Activated CD4-positive, alpha-beta memory T cell treated with anti-CD3 and anti-CD28 coated beads for 36 hours (primary cell): ENCODE measurements around the gene KCTD10. TPM values are rescaled to one million over a fixed set of nuclear protein-coding genes. Genes with fewer than 3 reads are reported as not detected.

Experiments used
- CTCF ChIA-PET: fragments of 350-600 bp; sonication (Branson Sonifier 250); formaldehyde crosslinking; loops from one replicate; lab custom pipeline; 2021; ENCODE audit warnings: antibody characterized with exemption, inconsistent platforms; lab: Charles Lee
- POLR2A ChIA-PET: fragments of 350-600 bp; sonication (Branson Sonifier 250); formaldehyde crosslinking; loops from one replicate; lab custom pipeline; 2021; ENCODE audit warnings: antibody characterized with exemption; lab: Charles Lee
- DNase-seq: peaks from one replicate; pipeline ENCODE4 v3.0.0-alpha.2; 2020
- H3K27ac Mint-ChIP-seq: one replicate; pipeline ENCODE4 v1.8.0; 2021; ENCODE audit warnings: mixed read lengths
- H3K27me3 Mint-ChIP-seq: one replicate; pipeline ENCODE4 v1.8.0; 2021; ENCODE audit warnings: mixed read lengths
- H3K36me3 Mint-ChIP-seq: one replicate; pipeline ENCODE4 v1.8.0; 2021; ENCODE audit warnings: mixed read lengths
- H3K4me1 Mint-ChIP-seq: one replicate; pipeline ENCODE4 v1.8.0; 2021; ENCODE audit warnings: low read depth, mixed read lengths
- H3K4me3 Mint-ChIP-seq: one replicate; pipeline ENCODE4 v1.8.0; 2021; ENCODE audit warnings: mild to moderate bottlenecking, mixed read lengths
- H3K9me3 Mint-ChIP-seq: one replicate; pipeline ENCODE4 v1.8.0; 2021; ENCODE audit warnings: mixed read lengths
- intact Hi-C: fragments of 100-400 bp; cut with micrococcal nuclease; formaldehyde crosslinking; loops from one replicate; pipeline ENCODE4 v1.15.1; 2023
- total RNA-seq, 2 experiments: library from RNA; stranded (reverse); gene quantifications; one replicate each; pipeline ENCODE4 v1.2.3, GENCODE V29; 2021

KCTD10 gene
- total RNA-seq, 2 experiments from 2014 or later: 36.2 to 40.3 TPM

DNA sequence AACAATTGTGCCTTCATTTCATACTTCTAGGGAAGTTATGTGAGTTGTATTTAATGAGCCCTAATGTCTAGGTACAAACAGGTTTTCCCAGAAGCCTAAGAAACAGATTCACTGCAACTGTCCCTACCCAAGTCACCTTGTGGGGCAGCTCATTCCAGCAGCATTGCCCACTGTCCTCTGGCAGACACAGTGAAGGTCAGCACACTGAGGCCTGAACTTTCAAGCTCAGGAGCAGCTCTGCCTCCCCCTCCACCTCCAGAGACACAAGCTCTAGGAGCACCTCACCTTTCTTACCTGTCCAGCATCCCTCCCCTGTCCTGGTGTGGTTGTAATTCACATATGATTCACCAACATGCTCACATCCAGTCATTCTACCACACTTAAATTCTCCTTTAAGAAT lies 16.0 kb upstream of the KCTD10 start:
- Mint-ChIP-seq H3K27ac (no peak overlapping the region), H3K27me3 (no peaks in the 10 kb centered on the region), H3K9me3 (no peaks in the 10 kb centered on the region), H3K4me3 (no peak overlapping the region), H3K36me3 (peaks cover 37% of the 10 kb centered on the region), H3K4me1 (no peaks in the 10 kb centered on the region)
- CTCF ChIA-PET: no interaction called here
- intact Hi-C loops: no loop called here
- no peak for DNase-seq
- POLR2A ChIA-PET: no interaction called here

DNA sequence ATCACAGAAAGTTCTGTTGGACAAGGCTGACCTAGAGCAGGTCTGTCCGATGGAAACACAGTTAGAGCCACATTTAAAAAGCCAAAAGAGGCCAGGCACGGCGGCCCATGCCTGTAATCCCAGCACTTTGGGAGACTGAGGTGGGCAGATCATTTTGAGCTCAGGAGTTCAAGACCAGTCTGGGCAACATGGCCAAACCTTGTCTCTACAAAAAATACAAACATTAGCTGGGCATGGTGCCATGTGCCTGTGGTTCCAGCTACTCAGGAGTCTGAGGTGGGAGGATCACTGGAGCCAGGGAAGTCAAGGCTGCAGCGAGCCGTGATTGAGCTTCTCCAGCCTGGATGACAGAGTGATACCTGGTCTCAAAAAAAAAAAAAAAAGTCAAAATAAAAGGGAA lies 15.3 kb upstream of the KCTD10 start:
- Mint-ChIP-seq H3K36me3 (peaks cover 32% of the 10 kb centered on the region), H3K27ac (no peak overlapping the region), H3K4me1 (no peaks in the 10 kb centered on the region), H3K4me3 (no peak overlapping the region), H3K9me3 (no peaks in the 10 kb centered on the region), H3K27me3 (no peaks in the 10 kb centered on the region)
- intact Hi-C loops: no loop called here
- ChIA-PET POLR2A (no interaction called here), CTCF (no interaction called here)
- no peak for DNase-seq

DNA sequence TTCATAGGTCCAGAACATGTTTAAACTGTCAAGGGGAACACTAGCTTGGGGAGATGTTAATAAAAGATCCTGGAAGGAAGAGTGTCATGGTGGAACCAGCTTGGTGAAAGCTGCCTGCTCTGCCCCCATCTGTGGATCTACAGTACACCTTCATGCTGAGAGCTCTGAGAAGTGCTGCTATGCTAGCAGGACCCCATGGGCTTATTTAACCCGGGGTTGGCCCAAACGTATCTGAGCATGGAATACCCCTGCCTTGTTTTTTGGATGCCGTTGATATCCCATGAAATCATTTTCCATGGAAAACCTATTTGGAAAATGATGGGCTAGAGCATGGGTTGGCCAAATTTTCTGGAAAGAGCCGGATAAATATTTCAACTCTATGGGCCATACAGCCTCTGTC lies 14.6 kb upstream of the KCTD10 start:
- Mint-ChIP-seq H3K36me3 (peaks cover 32% of the 10 kb centered on the region), H3K4me1 (no peaks in the 10 kb centered on the region), H3K9me3 (no peaks in the 10 kb centered on the region), H3K4me3 (no peak overlapping the region), H3K27me3 (no peaks in the 10 kb centered on the region), H3K27ac (no peak overlapping the region)
- ChIA-PET CTCF (no interaction called here), POLR2A (no interaction called here)
- DNase-seq: no peak
- intact Hi-C loops: no loop called here

DNA sequence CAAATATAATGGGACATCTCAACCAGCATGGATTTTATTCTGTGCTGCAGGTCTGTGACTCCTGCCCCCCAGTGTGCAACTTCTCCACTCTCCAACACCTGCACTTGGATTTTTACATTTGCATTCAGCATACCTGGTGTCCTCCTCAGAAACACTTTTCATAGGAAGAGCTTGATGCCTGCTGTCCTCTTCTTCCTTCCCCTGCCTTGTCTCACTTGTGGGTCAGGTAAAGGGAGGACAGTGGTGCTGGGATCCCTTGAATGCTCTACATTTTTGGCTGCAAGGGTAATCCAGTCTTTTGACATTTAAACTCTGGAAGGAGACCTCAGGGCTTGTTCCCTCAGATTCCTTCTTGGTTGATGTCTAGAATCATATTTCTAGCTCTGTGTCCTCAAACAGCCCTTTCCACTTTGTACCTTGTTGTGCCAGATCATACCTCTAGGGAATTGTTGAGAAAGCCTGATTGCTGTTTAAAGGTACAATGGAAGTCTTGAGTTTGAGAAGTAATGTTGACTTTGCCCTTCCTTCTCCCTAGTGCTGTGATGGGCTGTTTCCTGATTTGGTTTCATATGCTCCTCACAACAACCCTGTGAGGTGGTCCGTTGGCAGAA lies 13.0 kb upstream of the KCTD10 start:
- DNase-seq: no peak
- CTCF ChIA-PET: interaction anchor here (0.6 to 1.1 kb wide), 2 partner anchors 21 to 62 kb away, joined by 3 read pairs; no protein-coding TSS in a partner anchor
- Mint-ChIP-seq H3K27me3 (no peaks in the 10 kb centered on the region), H3K27ac (no peak overlapping the region), H3K36me3 (peaks cover 34% of the 10 kb centered on the region), H3K4me1 (no peaks in the 10 kb centered on the region), H3K4me3 (no peak overlapping the region), H3K9me3 (no peaks in the 10 kb centered on the region)
- POLR2A ChIA-PET: no interaction called here
- intact Hi-C loops: no loop called here

DNA sequence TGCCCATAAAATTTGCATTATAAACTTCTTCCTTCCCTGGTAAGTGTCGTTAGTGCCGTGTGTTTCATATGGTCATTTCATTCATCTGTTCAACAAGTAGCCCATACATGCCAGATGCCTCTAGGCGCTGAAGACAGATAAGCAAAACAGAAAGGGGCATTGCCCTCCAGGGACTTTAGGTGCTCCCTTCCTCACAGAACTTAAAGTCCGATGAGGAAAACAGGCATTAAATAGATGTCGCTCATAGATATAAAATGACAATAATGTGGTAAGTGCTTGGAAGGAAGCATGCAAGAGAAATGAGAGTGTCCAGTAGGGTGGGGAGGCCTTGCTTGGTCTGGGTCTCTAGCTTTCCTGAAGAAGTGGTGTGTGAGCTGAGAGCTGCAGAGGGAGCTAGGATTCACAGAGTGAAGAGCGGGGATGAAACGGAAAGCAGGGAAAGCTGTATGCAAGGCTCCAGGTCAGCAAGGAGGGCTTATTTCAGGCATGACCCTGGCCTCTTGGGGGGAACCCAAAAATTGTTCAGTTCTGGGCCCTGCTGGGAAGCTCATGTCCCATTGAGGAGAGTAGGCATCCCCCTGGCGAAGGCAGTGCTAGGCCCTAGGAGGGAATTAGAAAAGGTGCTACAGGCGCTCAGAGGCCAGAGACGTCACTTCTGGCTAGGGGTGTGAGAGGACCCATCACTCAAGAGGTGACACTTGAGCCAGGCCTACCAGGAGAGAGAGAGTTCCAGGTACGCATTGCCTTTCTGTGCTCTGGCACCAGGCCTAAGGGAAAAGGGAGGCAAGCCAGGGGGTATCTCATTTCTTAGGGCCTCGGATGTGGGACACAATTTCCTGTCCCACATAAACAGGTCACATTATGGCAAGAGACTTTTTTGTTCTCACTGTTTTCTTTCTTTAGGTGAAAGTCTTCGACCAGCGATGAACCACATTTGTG lies 12.2 kb upstream of the KCTD10 start:
- POLR2A ChIA-PET: no interaction called here
- Mint-ChIP-seq H3K36me3 (peaks cover 31% of the 10 kb centered on the region), H3K9me3 (no peaks in the 10 kb centered on the region), H3K27ac (no peak overlapping the region), H3K4me3 (no peak overlapping the region), H3K4me1 (no peaks in the 10 kb centered on the region), H3K27me3 (no peaks in the 10 kb centered on the region)
- CTCF ChIA-PET: interaction anchor here (1.1 kb wide), 1 partner anchor 61 kb away, joined by 3 read pairs; no protein-coding TSS in a partner anchor
- DNase-seq: no peak
- intact Hi-C loops: no loop called here

DNA sequence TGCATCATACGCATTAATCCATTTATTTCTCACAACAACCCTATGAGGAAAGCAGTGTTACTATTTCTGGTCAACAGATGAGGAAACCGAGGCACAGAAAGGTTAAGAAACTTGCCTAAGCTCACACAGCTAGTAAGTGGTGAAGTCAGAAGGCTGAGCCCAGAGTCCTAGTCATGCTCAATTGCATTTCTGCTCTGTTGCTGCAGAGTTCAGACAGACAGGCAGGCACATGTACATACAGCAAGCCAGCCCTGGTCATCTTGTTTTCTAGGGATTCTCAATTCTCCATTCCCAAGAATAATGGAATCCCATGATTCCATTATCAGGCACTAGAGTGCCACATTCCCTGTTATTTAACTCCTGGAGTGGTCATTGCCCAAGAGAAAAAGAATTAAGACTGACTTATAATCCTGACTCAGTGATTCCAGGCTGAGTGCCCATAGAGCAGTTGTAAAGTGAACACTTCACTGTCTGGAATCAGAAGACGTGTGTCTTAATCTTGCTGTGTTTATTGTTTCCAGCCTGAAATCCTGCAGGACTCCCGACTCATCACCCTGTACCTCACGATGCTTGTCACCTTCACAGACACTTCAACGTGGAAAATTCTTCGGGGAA lies 11.1 kb upstream of the KCTD10 start:
- no peak for DNase-seq
- intact Hi-C loops: no loop called here
- Mint-ChIP-seq H3K27me3 (no peaks in the 10 kb centered on the region), H3K27ac (no peak overlapping the region), H3K4me3 (no peak overlapping the region), H3K4me1 (no peaks in the 10 kb centered on the region), H3K36me3 (peaks cover 32% of the 10 kb centered on the region), H3K9me3 (no peaks in the 10 kb centered on the region)
- POLR2A ChIA-PET: no interaction called here
- CTCF ChIA-PET: no interaction called here

DNA sequence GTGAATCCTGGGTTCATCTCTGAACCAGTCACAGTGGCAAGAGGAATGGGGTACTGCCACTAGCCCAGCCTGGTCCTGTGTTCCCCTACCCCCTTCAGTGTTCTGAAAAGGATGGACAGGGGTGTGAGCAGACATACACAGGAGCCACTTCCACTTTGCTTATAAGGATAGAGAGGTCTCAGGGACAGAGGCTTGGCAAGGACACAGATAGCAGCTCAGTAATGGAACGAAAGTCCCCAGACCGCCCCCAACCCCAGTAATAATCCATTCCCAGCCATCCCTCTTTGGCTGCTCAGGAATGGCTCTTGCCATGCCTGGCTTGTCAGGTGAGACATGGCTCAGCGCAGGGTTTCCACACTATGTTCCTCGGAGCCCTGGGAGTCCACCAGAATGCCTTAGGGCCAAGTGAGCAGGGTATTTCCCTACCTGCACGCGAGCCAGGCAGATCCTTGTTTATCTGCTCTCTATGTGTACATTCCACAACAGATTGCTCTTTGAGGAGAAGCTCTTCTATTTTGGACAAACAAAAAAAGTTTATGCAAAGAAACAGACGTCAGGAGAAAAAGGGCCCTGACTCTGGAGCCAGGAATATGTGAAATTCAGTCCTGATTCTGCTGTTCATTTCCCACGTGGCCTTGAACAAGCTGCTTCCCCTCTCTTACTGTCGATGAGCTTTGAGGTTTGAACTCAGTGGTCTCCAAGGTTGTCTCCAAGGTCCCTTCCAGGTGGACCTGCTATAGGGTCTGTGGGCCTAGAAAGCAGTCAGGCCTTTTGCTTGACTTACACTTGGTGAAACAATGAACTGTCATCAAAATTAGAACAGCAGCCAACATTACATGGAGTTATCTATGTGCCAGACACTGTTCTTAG lies 10.3 kb upstream of the KCTD10 start:
- no peak overlapping the region for H3K4me3 Mint-ChIP-seq

DNA sequence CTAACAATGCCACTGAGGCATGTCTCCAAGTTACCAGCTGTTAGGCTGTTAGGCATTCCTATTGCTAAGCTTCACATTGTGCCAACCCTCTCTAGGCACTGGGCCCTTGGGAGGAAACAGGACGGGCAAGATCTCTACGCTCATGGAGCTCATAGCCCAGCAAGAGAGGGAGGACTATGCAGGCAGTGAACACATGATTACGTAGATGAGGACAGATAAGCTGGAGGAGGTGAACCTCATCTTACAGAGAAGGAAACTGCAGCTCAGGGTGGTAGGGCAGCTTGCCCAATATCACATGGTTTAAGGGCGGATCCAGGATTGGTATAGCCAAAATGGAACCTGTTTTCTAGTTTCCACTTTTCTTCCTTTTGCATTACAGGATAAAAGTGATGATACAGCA lies 8.1 kb upstream of the KCTD10 start:
- no peak for DNase-seq
- ChIA-PET POLR2A (no interaction called here), CTCF (interaction anchor here (1.2 kb wide), 1 partner anchor 52 kb away, joined by 3 read pairs; no protein-coding TSS in a partner anchor)
- no peaks in the 10 kb centered on the region for H3K9me3 Mint-ChIP-seq
- peaks cover 26% of the 10 kb centered on the region for H3K36me3 Mint-ChIP-seq
- intact Hi-C loops: no loop called here
- H3K4me3 Mint-ChIP-seq: no peak overlapping the region
- H3K27me3 Mint-ChIP-seq: no peaks in the 10 kb centered on the region
- no peak overlapping the region for H3K27ac Mint-ChIP-seq
- H3K4me1 Mint-ChIP-seq: peaks cover under 1% of the 10 kb centered on the region

More for the DNA sequence above, 10.3 kb upstream of the KCTD10 start:
- no peak overlapping the region for H3K27ac Mint-ChIP-seq
- H3K36me3 Mint-ChIP-seq: peaks cover 31% of the 10 kb centered on the region
- H3K4me1 Mint-ChIP-seq: no peaks in the 10 kb centered on the region
- H3K27me3 Mint-ChIP-seq: no peaks in the 10 kb centered on the region
- no peaks in the 10 kb centered on the region for H3K9me3 Mint-ChIP-seq
- CTCF ChIA-PET: no interaction called here
- no peak for DNase-seq
- POLR2A ChIA-PET: no interaction called here
- intact Hi-C loops: no loop called here

DNA sequence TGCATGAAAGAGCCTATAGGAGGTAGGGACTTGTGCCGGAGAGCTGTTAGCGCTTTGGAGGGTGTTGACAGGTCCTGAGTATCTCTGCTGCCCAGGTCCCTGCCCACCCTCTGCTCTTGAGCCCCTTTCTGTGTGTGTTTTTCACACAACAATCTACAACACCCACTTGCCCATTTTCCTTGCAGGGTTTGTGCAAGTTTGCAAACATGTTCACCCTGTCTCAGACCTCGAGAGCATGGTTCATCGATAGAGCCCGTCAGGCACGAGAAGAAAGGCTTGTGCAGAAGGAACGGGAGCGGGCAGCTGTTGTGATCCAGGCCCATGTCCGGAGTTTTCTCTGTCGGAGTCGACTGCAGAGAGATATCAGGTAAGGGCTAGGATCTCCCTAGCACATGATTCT lies 6.2 kb upstream of the KCTD10 start:
- intact Hi-C loops: no loop called here
- Mint-ChIP-seq H3K36me3 (peaks cover 16% of the 10 kb centered on the region), H3K9me3 (no peaks in the 10 kb centered on the region), H3K4me1 (peaks cover 16% of the 10 kb centered on the region), H3K27ac (no peak overlapping the region), H3K27me3 (no peaks in the 10 kb centered on the region), H3K4me3 (no peak overlapping the region)
- POLR2A ChIA-PET: no interaction called here
- CTCF ChIA-PET: interaction anchor here (1.5 to 1.8 kb wide), 2 partner anchors 50 to 293 kb away, joined by 3 to 6 read pairs; no protein-coding TSS in a partner anchor
- DNase-seq: no peak

DNA sequence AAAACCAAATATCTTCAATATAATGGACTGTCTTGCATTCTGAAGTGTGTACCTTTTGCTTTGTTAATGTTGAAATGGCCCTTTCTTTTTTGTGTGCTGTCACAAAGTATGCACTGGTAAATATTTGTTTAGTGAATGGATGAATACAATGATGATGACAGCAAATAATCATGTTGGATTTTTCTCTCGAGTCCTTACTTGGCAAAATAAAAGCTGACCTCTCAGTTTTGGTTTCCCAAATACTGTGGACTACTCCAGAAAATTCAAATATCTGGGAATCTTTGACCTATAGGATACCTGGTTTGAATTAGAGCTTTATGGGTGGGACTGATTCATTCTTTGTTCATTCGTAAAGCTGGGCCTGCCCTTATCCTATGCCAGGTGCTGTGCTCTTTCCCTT lies 5.8 kb upstream of the KCTD10 start:
- Mint-ChIP-seq H3K27ac (no peak overlapping the region), H3K4me3 (no peak overlapping the region), H3K27me3 (no peaks in the 10 kb centered on the region), H3K9me3 (no peaks in the 10 kb centered on the region), H3K36me3 (peaks cover 16% of the 10 kb centered on the region), H3K4me1 (peaks cover 16% of the 10 kb centered on the region)
- intact Hi-C loops: no loop called here
- DNase-seq: no peak
- ChIA-PET CTCF (interaction anchor here (1.5 to 1.8 kb wide), 2 partner anchors 50 to 294 kb away, joined by 3 to 6 read pairs; no protein-coding TSS in a partner anchor), POLR2A (no interaction called here)

DNA sequence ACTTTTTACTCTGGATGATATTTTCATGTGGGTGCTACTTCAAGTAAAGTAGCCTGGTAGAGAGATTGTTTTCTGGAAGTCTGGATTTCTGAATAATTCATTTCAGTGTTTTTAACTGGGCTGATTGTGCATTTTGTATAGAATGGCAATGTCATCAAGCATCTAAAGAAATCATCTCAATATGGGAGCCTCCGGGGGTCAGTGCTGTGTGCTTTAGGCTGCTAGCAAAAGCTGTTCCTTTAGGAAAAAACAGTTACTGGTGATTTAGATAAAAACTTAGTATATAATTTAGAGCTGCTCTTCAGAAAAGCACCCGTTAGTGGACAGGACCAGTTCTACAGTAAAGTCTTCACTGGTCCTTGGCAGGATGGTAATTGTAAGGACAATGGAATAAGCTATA lies 5.4 kb upstream of the KCTD10 start:
- intact Hi-C loops: no loop called here
- POLR2A ChIA-PET: no interaction called here
- Mint-ChIP-seq H3K4me1 (peaks cover 16% of the 10 kb centered on the region), H3K4me3 (no peak overlapping the region), H3K36me3 (peaks cover 16% of the 10 kb centered on the region), H3K9me3 (no peaks in the 10 kb centered on the region), H3K27me3 (no peaks in the 10 kb centered on the region), H3K27ac (no peak overlapping the region)
- DNase-seq: no peak
- CTCF ChIA-PET: interaction anchor here (1.5 kb wide), 1 partner anchor 294 kb away, joined by 3 read pairs; no protein-coding TSS in a partner anchor
